LoVo (cell line): ENCODE data around the gene CREB3L1.

Experiments
- DNase-seq: peaks from one replicate; pipeline ENCODE4 v3.0.0-alpha.2; 2016; ENCODE audit warnings: low spot score

Gene CREB3L1, protein sequence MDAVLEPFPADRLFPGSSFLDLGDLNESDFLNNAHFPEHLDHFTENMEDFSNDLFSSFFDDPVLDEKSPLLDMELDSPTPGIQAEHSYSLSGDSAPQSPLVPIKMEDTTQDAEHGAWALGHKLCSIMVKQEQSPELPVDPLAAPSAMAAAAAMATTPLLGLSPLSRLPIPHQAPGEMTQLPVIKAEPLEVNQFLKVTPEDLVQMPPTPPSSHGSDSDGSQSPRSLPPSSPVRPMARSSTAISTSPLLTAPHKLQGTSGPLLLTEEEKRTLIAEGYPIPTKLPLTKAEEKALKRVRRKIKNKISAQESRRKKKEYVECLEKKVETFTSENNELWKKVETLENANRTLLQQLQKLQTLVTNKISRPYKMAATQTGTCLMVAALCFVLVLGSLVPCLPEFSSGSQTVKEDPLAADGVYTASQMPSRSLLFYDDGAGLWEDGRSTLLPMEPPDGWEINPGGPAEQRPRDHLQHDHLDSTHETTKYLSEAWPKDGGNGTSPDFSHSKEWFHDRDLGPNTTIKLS

DNA sequence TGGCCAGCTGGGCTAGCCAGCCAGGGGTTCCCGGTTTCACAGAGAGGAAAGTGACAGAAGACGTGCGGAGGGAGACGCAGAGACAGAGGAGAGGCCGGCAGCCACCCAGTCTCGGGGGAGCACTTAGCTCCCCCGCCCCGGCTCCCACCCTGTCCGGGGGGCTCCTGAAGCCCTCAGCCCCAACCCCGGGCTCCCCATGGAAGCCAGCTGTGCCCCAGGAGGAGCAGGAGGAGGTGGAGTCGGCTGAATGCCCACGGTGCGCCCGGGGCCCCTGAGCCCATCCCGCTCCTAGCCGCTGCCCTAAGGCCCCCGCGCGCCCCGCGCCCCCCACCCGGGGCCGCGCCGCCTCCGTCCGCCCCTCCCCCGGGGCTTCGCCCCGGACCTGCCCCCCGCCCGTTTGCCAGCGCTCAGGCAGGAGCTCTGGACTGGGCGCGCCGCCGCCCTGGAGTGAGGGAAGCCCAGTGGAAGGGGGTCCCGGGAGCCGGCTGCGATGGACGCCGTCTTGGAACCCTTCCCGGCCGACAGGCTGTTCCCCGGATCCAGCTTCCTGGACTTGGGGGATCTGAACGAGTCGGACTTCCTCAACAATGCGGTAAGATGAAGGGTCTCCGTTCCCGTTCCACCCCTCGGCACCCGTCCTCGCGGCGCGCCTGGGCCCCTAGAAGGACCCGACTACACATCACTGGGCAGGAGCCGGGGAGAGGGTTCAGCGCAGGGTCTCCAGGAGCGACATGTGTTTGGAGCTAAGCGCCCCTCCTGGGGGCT, at the start of gene CREB3L1:
Gene CREB3L1, plus strand, starts transcription at position 41 of the 765 bp plus-strand sequence. Its CDS starts 450 bp downstream, at position 491.
- DNase-seq: no peak

GRCh38 chr11:46229230-46229629, 48.2 kb upstream of the CREB3L1 start:
- no peak for DNase-seq

DNA sequence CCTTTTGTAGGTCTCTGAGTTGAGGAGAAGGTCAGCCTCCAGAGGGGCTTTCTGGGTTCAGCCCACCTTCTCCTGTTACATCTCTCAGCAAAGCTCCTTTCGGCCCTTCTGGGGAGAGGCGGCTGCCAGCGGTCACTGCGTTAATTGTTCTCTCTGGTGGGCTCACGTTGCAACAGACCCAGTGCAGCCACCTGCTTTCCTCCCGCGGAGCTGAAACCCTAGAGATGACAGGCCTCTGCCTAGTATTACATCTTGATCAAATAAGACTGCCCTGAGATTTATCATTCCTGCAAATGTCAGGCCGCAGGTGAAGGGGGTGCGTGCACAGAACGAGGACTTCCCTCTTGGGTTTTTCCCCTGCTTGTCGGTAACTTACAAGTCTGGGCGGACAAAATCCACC, 43.2 kb upstream of the CREB3L1 start:
- DNase-seq: no peak

GRCh38 chr11:46235777-46236688, 41.4 kb upstream of the CREB3L1 start:
- no peak for DNase-seq

GRCh38 chr11:46236918-46237247, 40.6 kb upstream of the CREB3L1 start:
- no peak for DNase-seq

GRCh38 chr11:46237248-46238077, 40.0 kb upstream of the CREB3L1 start:
- DNase-seq: peak; percentile 69

GRCh38 chr11:46238078-46238966, 39.1 kb upstream of the CREB3L1 start:
- DNase-seq: peak; percentile 45

- DNase-seq: peak; percentile 84
Observed at GRCh38 chr11:46238967-46239800, 38.3 kb upstream of the CREB3L1 start.

DNA sequence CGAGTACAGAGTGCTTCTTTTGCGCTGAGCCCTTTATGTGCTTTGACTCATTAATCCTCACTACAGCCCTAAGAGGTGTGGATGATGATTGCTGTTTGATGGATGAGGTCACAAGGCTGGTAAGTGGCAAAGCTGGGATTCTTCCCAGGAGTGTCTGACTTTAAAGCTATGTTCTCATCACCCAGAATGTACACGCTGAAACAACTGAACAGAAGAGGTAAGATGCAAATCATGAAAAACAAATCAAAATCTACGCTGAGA, 37.7 kb upstream of the CREB3L1 start:
- no peak for DNase-seq

GRCh38 chr11:46240371-46240770, 37.1 kb upstream of the CREB3L1 start:
- DNase-seq: no peak

- no peak for DNase-seq
Observed at GRCh38 chr11:46240861-46241260, 36.6 kb upstream of the CREB3L1 start.

- no peak for DNase-seq
Observed at GRCh38 chr11:46242041-46242951, 35.2 kb upstream of the CREB3L1 start.

DNA sequence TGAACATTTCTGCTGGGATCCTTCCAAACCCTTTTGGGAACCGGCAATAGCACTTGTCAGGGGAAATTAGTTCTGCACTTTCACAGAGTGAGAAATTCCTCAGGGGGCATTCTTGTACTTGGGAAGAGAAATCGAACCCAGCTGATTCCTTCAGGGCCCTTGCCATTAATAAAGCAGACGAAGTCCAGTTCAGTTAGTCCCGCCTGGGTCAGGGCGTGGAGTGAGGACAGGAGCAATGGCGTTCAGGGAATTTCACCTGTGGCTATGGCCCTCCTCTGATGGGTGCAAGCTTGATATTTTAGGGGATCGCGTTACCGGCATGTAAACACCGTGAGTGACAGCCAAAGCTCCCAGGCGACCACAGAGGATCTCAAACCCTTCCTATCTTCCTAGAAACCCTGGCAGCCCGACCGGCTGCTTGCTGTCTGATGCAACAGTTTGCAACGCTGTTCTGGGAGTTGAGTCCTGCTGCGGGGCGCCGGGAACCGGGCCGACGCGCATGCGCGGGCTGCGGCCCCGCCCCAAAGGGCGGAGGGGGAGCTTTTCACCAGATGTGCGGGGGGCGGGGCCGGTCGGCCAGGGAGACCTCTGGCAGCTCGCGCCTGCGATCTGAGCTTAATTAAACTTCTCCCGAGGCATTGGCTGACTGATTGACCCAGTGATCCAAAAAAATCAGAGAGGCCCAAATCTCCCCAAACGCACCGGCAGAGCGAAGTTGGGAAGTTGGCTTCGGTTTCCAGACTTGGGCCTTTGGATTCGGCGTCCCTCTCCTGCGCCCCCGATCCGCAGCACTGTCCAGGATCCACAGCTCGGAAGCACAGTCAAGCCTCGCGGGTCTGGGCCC, 34.3 kb upstream of the CREB3L1 start:
- DNase-seq: peak; percentile 96

GRCh38 chr11:46243796-46244109, 33.7 kb upstream of the CREB3L1 start:
- no peak for DNase-seq

- DNase-seq: no peak
Observed at GRCh38 chr11:46246521-46246920, 30.9 kb upstream of the CREB3L1 start.

- no peak for DNase-seq
Observed at GRCh38 chr11:46247090-46247489, 30.4 kb upstream of the CREB3L1 start.

DNA sequence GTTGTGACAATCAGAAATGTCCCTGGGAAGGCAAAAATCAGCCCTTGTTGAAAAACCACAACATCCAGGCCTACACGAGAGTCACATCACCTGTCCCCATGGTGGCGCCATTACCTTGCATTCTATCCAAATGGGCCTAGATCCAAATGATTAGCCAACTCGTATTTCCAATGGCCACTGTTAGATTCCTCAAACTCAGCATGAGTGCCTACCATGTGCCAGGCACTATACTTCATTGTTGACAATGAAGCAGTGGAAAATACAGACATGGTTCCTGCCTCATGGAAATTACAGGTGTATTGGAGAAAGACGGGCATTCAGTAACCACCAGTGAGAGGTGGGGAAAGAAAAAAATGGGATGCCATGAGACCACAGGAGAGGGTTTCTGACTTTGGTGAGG, 29.8 kb upstream of the CREB3L1 start:
- DNase-seq: peak; percentile 71
